IMR-90 (cell line): ENCODE measurements around the gene MPC1. TPM values are rescaled to one million over a fixed set of nuclear protein-coding genes. Genes with fewer than 3 reads are reported as not detected.

Experiments
- ATAC-seq: fragments of 200-7000 bp; cut with Tn5 transposase; 2 replicates; pipeline ENCODE4 v1.9.1; 2020; ENCODE audit warnings: low read depth, mild to moderate bottlenecking, moderate library complexity
- BruUV-seq: library from RNA; stranded (reverse); fragments of 400-500 nt; replicated peaks from 2 replicates; lab custom pipeline; 2021; lab: Mats Ljungman, UMichigan
- CTCF ChIA-PET: fragments of 300-600 bp; formaldehyde crosslinking; extraction: SDS; loops from one replicate; lab custom pipeline; 2021; ENCODE audit warnings: antibody characterized with exemption; lab: Yijun Ruan, JAX
- POLR2A ChIA-PET: fragments of 300-600 bp; sonication (Branson Sonifier 250); formaldehyde crosslinking; loops from one replicate; lab custom pipeline; 2022; ENCODE audit warnings: antibody characterized with exemption; ENCODE audit not compliant: unreplicated experiment; lab: Charles Lee
- DNase-seq: peaks from one replicate; pipeline ENCODE4 v3.0.0; 2013
- H2AFZ ChIP-seq: replicated peaks from 2 replicates; pipeline ENCODE3; 2013; ENCODE audit warnings: low read length, mild to moderate bottlenecking; ENCODE audit not compliant: poor library complexity
- H2AK5ac ChIP-seq: 2 replicates; pipeline ENCODE4 v1.6.1; 2013; ENCODE audit warnings: low read depth, low read length, inconsistent platforms
- H2AK9ac ChIP-seq: replicated peaks from 2 replicates; pipeline ENCODE3; 2013; ENCODE audit warnings: mild to moderate bottlenecking, low read depth, low read length, moderate library complexity; ENCODE audit not compliant: poor library complexity
- H2BK120ac ChIP-seq: 2 replicates; pipeline ENCODE4 v1.6.1; 2013; ENCODE audit warnings: low read depth, low read length, inconsistent platforms
- H2BK15ac ChIP-seq: 3 replicates; pipeline ENCODE4 v1.6.1; 2013; ENCODE audit warnings: low read depth, low read length, inconsistent platforms
- H2BK20ac ChIP-seq: 2 replicates; pipeline ENCODE4 v1.6.1; 2013; ENCODE audit warnings: low read depth, mild to moderate bottlenecking, inconsistent platforms, low read length, moderate library complexity
- H2BK5ac ChIP-seq: 2 replicates; pipeline ENCODE4 v1.6.1; 2013; ENCODE audit warnings: mild to moderate bottlenecking, low read depth, low read length, inconsistent platforms; ENCODE audit not compliant: poor library complexity, severe bottlenecking
- H3K14ac ChIP-seq: replicated peaks from 2 replicates; pipeline ENCODE4 v1.6.1; 2013; ENCODE audit warnings: low read depth, low read length, inconsistent platforms
- H3K18ac ChIP-seq: 2 replicates; pipeline ENCODE4 v1.6.1; 2013; ENCODE audit warnings: low read depth, low read length, control low read depth
- H3K23ac ChIP-seq: 2 replicates; pipeline ENCODE4 v1.6.1; 2013; ENCODE audit warnings: low read depth, low read length, inconsistent platforms
- H3K27ac ChIP-seq: 2 replicates; pipeline ENCODE4 v1.5.1; 2013; ENCODE audit warnings: mild to moderate bottlenecking, control low read depth, low read length; ENCODE audit not compliant: insufficient read depth
- H3K27me3 ChIP-seq: 2 replicates; pipeline ENCODE4 v1.6.1; 2013; ENCODE audit warnings: low read length; ENCODE audit not compliant: control insufficient read depth, insufficient read depth
- H3K36me3 ChIP-seq: 2 replicates; pipeline ENCODE4 v1.6.1; 2013; ENCODE audit warnings: low read length, mixed read lengths; ENCODE audit not compliant: control insufficient read depth, insufficient read depth
- H3K4ac ChIP-seq: 2 replicates; pipeline ENCODE4 v1.6.1; 2013; ENCODE audit warnings: low read depth, low read length, inconsistent platforms
- H3K4me1 ChIP-seq: 2 replicates; pipeline ENCODE4 v1.6.1; 2013; ENCODE audit warnings: low read length, mixed read lengths; ENCODE audit not compliant: control insufficient read depth, insufficient read depth
- H3K4me2 ChIP-seq: 2 replicates; pipeline ENCODE4 v1.6.1; 2013; ENCODE audit warnings: low read depth, mild to moderate bottlenecking, control low read depth, low read length, moderate library complexity
- H3K4me3 ChIP-seq: 2 replicates; pipeline ENCODE4 v1.5.1; 2013; ENCODE audit warnings: low read depth, mild to moderate bottlenecking, control low read depth, low read length, moderate library complexity; ENCODE audit not compliant: insufficient read depth
- H3K56ac ChIP-seq: 2 replicates; pipeline ENCODE4 v1.6.1; 2013; ENCODE audit warnings: low read length, inconsistent platforms; ENCODE audit not compliant: insufficient read depth; ENCODE audit errors: extremely low read depth
- H3K79me1 ChIP-seq, 2 experiments: 2 replicates each; pipeline ENCODE4 v1.6.1; 2013; ENCODE audit warnings: low read length in 2 of 2, inconsistent platforms in 1 of 2, low read depth in 1 of 2
- H3K9ac ChIP-seq: 2 replicates; pipeline ENCODE4 v1.6.1; 2013; ENCODE audit warnings: low read depth, low read length, control low read depth
- H3K9me1 ChIP-seq: 2 replicates; pipeline ENCODE4 v1.6.1; 2013; ENCODE audit warnings: low read length, inconsistent platforms; ENCODE audit not compliant: insufficient read depth
- H3K9me3 ChIP-seq: 2 replicates; pipeline ENCODE4 v1.6.1; 2013; ENCODE audit warnings: low read length; ENCODE audit not compliant: control insufficient read depth, insufficient read depth
- H4K20me1 ChIP-seq: 2 replicates; pipeline ENCODE4 v1.6.1; 2013; ENCODE audit warnings: low read length, inconsistent platforms; ENCODE audit not compliant: insufficient read depth
- H4K5ac ChIP-seq: 2 replicates; pipeline ENCODE4 v1.6.1; 2013; ENCODE audit warnings: mild to moderate bottlenecking, low read depth, low read length, control low read depth
- H4K8ac ChIP-seq, 2 experiments: 2 replicates each; pipeline ENCODE4 v1.6.1; 2013; ENCODE audit warnings: low read depth in 2 of 2, low read length in 2 of 2, control low read depth in 1 of 2, inconsistent platforms in 1 of 2
- H4K91ac ChIP-seq: 2 replicates; pipeline ENCODE4 v1.6.1; 2013; ENCODE audit warnings: low read depth, low read length, inconsistent platforms; ENCODE audit not compliant: insufficient read depth
- BHLHE40 ChIP-seq: fragments of 150-350 bp; IDR thresholded peaks from 2 replicates; pipeline ENCODE4 v1.6.1; 2016; ENCODE audit warnings: mild to moderate bottlenecking, low read depth, low read length
- CEBPB ChIP-seq: IDR thresholded peaks from 2 replicates; pipeline ENCODE4 v1.6.1; 2012; ENCODE audit warnings: low read depth, low read length, improper control_type of control experiment
- CHD1 ChIP-seq: IDR thresholded peaks from 2 replicates; pipeline ENCODE4 v1.6.1; 2012; ENCODE audit warnings: low read depth, low read length, improper control_type of control experiment
- ELK1 ChIP-seq: fragments of 150-350 bp; IDR thresholded peaks from 2 replicates; pipeline ENCODE4 v1.6.1; 2016; ENCODE audit warnings: low read depth, mild to moderate bottlenecking, low read length, moderate library complexity, borderline replicate concordance
- MXI1 ChIP-seq: IDR thresholded peaks from 2 replicates; pipeline ENCODE4 v1.6.1; 2012; ENCODE audit warnings: low read depth, mild to moderate bottlenecking, low read length, moderate library complexity, borderline replicate concordance
- NFE2L2 ChIP-seq: fragments of 150-350 bp; IDR thresholded peaks from 2 replicates; pipeline ENCODE4 v1.6.1; 2016; ENCODE audit warnings: low read depth, mild to moderate bottlenecking, low read length
- RFX5 ChIP-seq: IDR thresholded peaks from 2 replicates; pipeline ENCODE4 v1.8.0; 2012; ENCODE audit warnings: low read depth, mild to moderate bottlenecking, low read length, moderate library complexity
- SMC3 ChIP-seq: fragments of 150-350 bp; IDR thresholded peaks from 2 replicates; pipeline ENCODE4 v1.6.1; 2016; ENCODE audit warnings: low read depth, mild to moderate bottlenecking, antibody characterized with exemption, low read length, moderate library complexity
- WGBS, 2 experiments: methylation state at CpG; one replicate each; pipeline versions ENCODE4 v1.1.5 to v1.1.7; 2013; ENCODE audit warnings: missing lambda C conversion rate in 2 of 2; ENCODE audit not compliant: insufficient read length in 1 of 2; ENCODE audit errors: extremely low coverage in 2 of 2; 5-methylcytosine and 5-hydroxymethylcytosine counted together
- dilution Hi-C: fragments of 300-500 bp; cut with HindIII; formaldehyde crosslinking; loops from one replicate; pipeline ENCODE4 v1.14.3; 2018; ENCODE audit warnings: low sequenced_read_pairs; ENCODE audit not compliant: unreplicated experiment
- in situ Hi-C: fragments of 300-500 bp; cut with MboI; formaldehyde crosslinking; loops from 3 replicates; pipeline ENCODE4 v1.14.3; 2019; ENCODE audit warnings: low sequenced_read_pairs, inconsistent platforms, mixed read lengths
- intact Hi-C: fragments of 100-400 bp; cut with micrococcal nuclease; formaldehyde crosslinking; loops from 2 replicates; pipeline ENCODE4 v1.10.0; 2022
- polyA plus RNA-seq, 3 experiments: library from polyadenylated mRNA; depleted of rRNA; stranded (reverse); fragments of >200 nt; gene quantifications; 2 replicates each; pipeline ENCODE4 v1.2.3, GENCODE V29; 2012; ENCODE audit warnings: low replicate concordance in 1 of 3
- total RNA-seq: library from RNA; depleted of rRNA; stranded (reverse); fragments of >200 nt; gene quantifications from 2 replicates; pipeline ENCODE4 v1.2.3, GENCODE V29; 2012

Gene MPC1
- total and polyA plus RNA-seq, 2 of the 4 experiments (the other 2 are of a cell fraction) = 10.9 to 12.0 TPM

- in situ Hi-C loops (no loop called here), dilution Hi-C loops (no loop called here), intact Hi-C loops (no loop called here)
- Histone ChIP-seq H4K5ac (no peak overlapping the region), H3K79me1 (no peaks in the 10 kb centered on the region), H3K9me1 (no peaks in the 10 kb centered on the region), H4K20me1 (no peaks in the 10 kb centered on the region), H3K14ac (no peak overlapping the region), H3K4me3 (no peak overlapping the region), H4K8ac (no peak overlapping the region), H2AK9ac (no peak overlapping the region), H3K23ac (no peak overlapping the region), H2AK5ac (no peak overlapping the region), H3K9ac (no peak overlapping the region), H2BK5ac (no peak overlapping the region), H3K27me3 (peaks cover 19% of the 10 kb centered on the region), H3K18ac (no peak overlapping the region), H2BK15ac (no peak overlapping the region), H3K4ac (no peak overlapping the region), H3K4me1 (peaks cover 3% of the 10 kb centered on the region; the same call in 1 of the 2 replicates), H2BK20ac (no peak overlapping the region), H3K56ac (no peak overlapping the region), H3K36me3 (no peaks in the 10 kb centered on the region), H3K9me3 (no peaks in the 10 kb centered on the region), H2AFZ (no peak overlapping the region), H3K4me2 (no peak overlapping the region), H4K91ac (no peak overlapping the region), H2BK120ac (no peak overlapping the region), H3K27ac (no peak overlapping the region)
- DNase-seq = no peak
- ATAC-seq = peak; percentile 44
- TF ChIP-seq MXI1 (no peak), RFX5 (no peak), BHLHE40 (no peak), SMC3 (no peak), CEBPB (no peak), ELK1 (no peak), CHD1 (no peak), NFE2L2 (no peak)
- no CpG with 5 or more reads among the region's 5 CpGs for WGBS, 2 experiments
- ChIA-PET CTCF (no interaction called here), POLR2A (no interaction called here)
- no TSS peak for BruUV-seq
Measured at GRCh38 chr6:166355552-166355951, 27.2 kb downstream of the MPC1 start.
